HEK293 (cell line): ENCODE measurements around the gene KLF4.

ENCODE experiments used
- CTCF ChIA-PET: fragments of 350-600 bp; formaldehyde crosslinking; extraction: SDS; loops from one replicate; lab custom pipeline; 2021; ENCODE audit warnings: antibody characterized with exemption; lab: Yijun Ruan, JAX
- POLR2A ChIA-PET: fragments of 300-600 bp; formaldehyde crosslinking; extraction: SDS; loops from one replicate; lab custom pipeline; 2020; ENCODE audit warnings: antibody characterized with exemption, inconsistent platforms; lab: Yijun Ruan, JAX
- H3K27ac ChIP-seq: fragments of 200-500 bp; sonication (Bioruptor generic); 2 replicates; pipeline ENCODE4 v1.5.1; 2014; ENCODE audit warnings: low read depth, low read length, control low read depth, inconsistent platforms; ENCODE audit errors: extremely low read depth
- H3K36me3 ChIP-seq, 2 experiments: fragments of 200-500 bp in 1 of 2; sonication (Bioruptor generic) in 1 of 2; 1 replicate in 1 of 2; 2 replicates in 1 of 2; pipeline ENCODE4 v1.5.1; 2014 to 2017; ENCODE audit warnings: inconsistent platforms in 2 of 2, low read length in 2 of 2; ENCODE audit not compliant: control insufficient read depth in 2 of 2, insufficient read depth in 1 of 2
- H3K4me1 ChIP-seq: fragments of 200-500 bp; sonication (Bioruptor generic); 2 replicates; pipeline ENCODE4 v1.5.1; 2014; ENCODE audit warnings: mild to moderate bottlenecking, low read length, inconsistent platforms; ENCODE audit not compliant: control insufficient read depth, insufficient read depth
- H3K4me3 ChIP-seq: 2 replicates; pipeline ENCODE4 v1.5.1; 2011; ENCODE audit warnings: low read depth, mild to moderate bottlenecking, control low read depth, low read length, moderate library complexity
- H3K9me3 ChIP-seq: fragments of 200-500 bp; sonication (Bioruptor generic); 2 replicates; pipeline ENCODE4 v1.5.1; 2014; ENCODE audit warnings: low read depth, low read length, inconsistent platforms; ENCODE audit not compliant: control insufficient read depth, insufficient read depth
- BCL11A ChIP-seq: fragments of 450-650 bp; formaldehyde crosslinking; IDR thresholded peaks from 2 replicates; pipeline ENCODE4 v1.5.1; 2016; ENCODE audit warnings: low read depth, missing biosample characterization, missing genetic modification characterization
- EGR2 ChIP-seq: fragments of 450-650 bp; formaldehyde crosslinking; IDR thresholded peaks from 2 replicates; pipeline ENCODE4 v1.5.1; 2016; ENCODE audit warnings: low read depth, missing biosample characterization, missing genetic modification characterization
- INSM2 ChIP-seq: fragments of 450-650 bp; formaldehyde crosslinking; IDR thresholded peaks from 2 replicates; pipeline ENCODE4 v1.5.1; 2016; ENCODE audit warnings: missing biosample characterization, missing genetic modification characterization
- KLF10 ChIP-seq: fragments of 450-650 bp; IDR thresholded peaks from 2 replicates; pipeline ENCODE4 v1.5.1; 2018; ENCODE audit warnings: missing biosample characterization, mild to moderate bottlenecking, missing genetic modification characterization
- KLF16 ChIP-seq: fragments of 450-650 bp; formaldehyde crosslinking; IDR thresholded peaks from 2 replicates; pipeline ENCODE4 v1.5.1; 2017; ENCODE audit warnings: missing biosample characterization, missing genetic modification characterization
- KLF17 ChIP-seq: fragments of 450-650 bp; formaldehyde crosslinking; IDR thresholded peaks from 2 replicates; pipeline ENCODE4 v1.5.1; 2016; ENCODE audit warnings: missing biosample characterization, missing genetic modification characterization
- KLF8 ChIP-seq: fragments of 450-650 bp; formaldehyde crosslinking; IDR thresholded peaks from 2 replicates; pipeline ENCODE4 v1.5.1; 2016; ENCODE audit warnings: missing biosample characterization, missing genetic modification characterization
- OSR2 ChIP-seq: fragments of 450-650 bp; formaldehyde crosslinking; IDR thresholded peaks from 2 replicates; pipeline ENCODE4 v1.5.1; 2016; ENCODE audit warnings: missing biosample characterization, missing genetic modification characterization
- PRDM4 ChIP-seq: fragments of 450-650 bp; formaldehyde crosslinking; IDR thresholded peaks from 2 replicates; pipeline ENCODE4 v1.5.1; 2017; ENCODE audit warnings: missing biosample characterization, missing genetic modification characterization
- SP7 ChIP-seq: fragments of 450-650 bp; formaldehyde crosslinking; IDR thresholded peaks from 2 replicates; pipeline ENCODE4 v1.5.1; 2016; ENCODE audit warnings: missing biosample characterization, missing genetic modification characterization
- WT1 ChIP-seq: fragments of 450-650 bp; formaldehyde crosslinking; IDR thresholded peaks from 2 replicates; pipeline ENCODE4 v1.5.1; 2016; ENCODE audit warnings: missing biosample characterization, missing genetic modification characterization
- ZBTB17 ChIP-seq: fragments of 450-650 bp; formaldehyde crosslinking; IDR thresholded peaks from 2 replicates; pipeline ENCODE4 v1.5.1; 2016; ENCODE audit warnings: missing biosample characterization, missing genetic modification characterization
- ZNF114 ChIP-seq: fragments of 450-650 bp; formaldehyde crosslinking; IDR thresholded peaks from 2 replicates; pipeline ENCODE4 v1.5.0; 2017; ENCODE audit warnings: missing biosample characterization, missing genetic modification characterization
- ZNF140 ChIP-seq: fragments of 450-650 bp; formaldehyde crosslinking; IDR thresholded peaks from 2 replicates; pipeline ENCODE4 v1.5.1; 2016; ENCODE audit warnings: missing biosample characterization, missing genetic modification characterization
- ZNF211 ChIP-seq: fragments of 450-650 bp; formaldehyde crosslinking; IDR thresholded peaks from 2 replicates; pipeline ENCODE4 v1.5.1; 2016; ENCODE audit warnings: low read depth, missing biosample characterization, missing genetic modification characterization
- ZNF266 ChIP-seq: fragments of 450-650 bp; formaldehyde crosslinking; IDR thresholded peaks from 2 replicates; pipeline ENCODE4 v1.5.1; 2016; ENCODE audit warnings: missing biosample characterization, missing genetic modification characterization, low read depth
- ZNF366 ChIP-seq: fragments of 450-650 bp; formaldehyde crosslinking; conservative IDR thresholded peaks from 2 replicates; pipeline ENCODE4 v1.5.1; 2016; ENCODE audit warnings: missing biosample characterization, missing genetic modification characterization
- ZNF629 ChIP-seq: fragments of 450-650 bp; formaldehyde crosslinking; IDR thresholded peaks from 2 replicates; pipeline ENCODE4 v1.5.1; 2017; ENCODE audit warnings: missing biosample characterization, missing genetic modification characterization
- ZNF639 ChIP-seq: fragments of 450-650 bp; formaldehyde crosslinking; IDR thresholded peaks from 2 replicates; pipeline ENCODE4 v1.5.1; 2016; ENCODE audit warnings: missing biosample characterization, missing genetic modification characterization
- ZNF654 ChIP-seq: fragments of 450-650 bp; formaldehyde crosslinking; IDR thresholded peaks from 2 replicates; pipeline ENCODE4 v1.5.1; 2016; ENCODE audit warnings: low read depth, missing biosample characterization, missing genetic modification characterization
- ZNF747 ChIP-seq: fragments of 450-650 bp; formaldehyde crosslinking; IDR thresholded peaks from 2 replicates; pipeline ENCODE4 v1.5.1; 2016; ENCODE audit warnings: missing biosample characterization, missing genetic modification characterization
- ZSCAN23 ChIP-seq: fragments of 450-650 bp; formaldehyde crosslinking; IDR thresholded peaks from 2 replicates; pipeline ENCODE4 v1.5.1; 2016; ENCODE audit warnings: missing biosample characterization, missing genetic modification characterization
- TF ChIP-seq, protein P1 (sequence below): fragments of 450-650 bp; formaldehyde crosslinking; IDR thresholded peaks from 2 replicates; pipeline ENCODE4 v1.5.1; 2016; ENCODE audit warnings: missing biosample characterization, missing genetic modification characterization, borderline replicate concordance
- TF ChIP-seq, protein P2 (sequence below): fragments of 450-650 bp; formaldehyde crosslinking; IDR thresholded peaks from 2 replicates; pipeline ENCODE4 v1.5.1; 2016; ENCODE audit warnings: missing biosample characterization, missing genetic modification characterization

The KLF4 gene

DNA sequence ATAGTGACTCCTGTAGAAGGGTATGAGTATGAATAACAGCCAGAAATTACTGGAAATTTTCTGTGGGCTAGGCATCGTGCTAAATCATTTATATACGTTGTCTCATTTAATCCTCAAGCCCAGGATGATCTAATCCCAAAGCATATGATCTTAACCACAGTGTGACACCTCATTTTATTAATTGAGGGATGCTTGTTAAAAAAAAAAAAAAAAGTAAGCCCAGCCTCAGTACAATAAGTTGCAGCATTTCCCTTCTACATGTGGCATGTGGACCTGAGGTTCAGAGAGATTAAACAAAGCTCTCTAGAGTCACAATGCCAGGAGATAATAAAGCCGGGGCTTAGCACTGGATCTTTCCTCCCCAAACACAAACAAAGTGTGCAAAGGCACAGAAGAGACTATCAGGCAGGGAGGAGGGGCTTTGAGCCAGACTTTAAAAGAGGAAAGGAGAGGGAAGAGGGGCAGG lies 49.5 kb downstream of the KLF4 start:
- TF ChIP-seq ZNF266 (tag by site-specific recombination) (no peak), EGR2 (tag by site-specific recombination) (no peak), ZNF629 (tag by site-specific recombination) (peak; percentile 59), ZNF639 (0 out of 2 replicates have a peak, but pooled peaks have one; percentile 44), INSM2 (tag by site-specific recombination) (0 out of 2 replicates have a peak, but pooled peaks have one; percentile 16), ZNF211 (tag by site-specific recombination) (no peak), ZSCAN23 (tag by site-specific recombination) (peak; percentile 61; the same call in 1 of the 2 replicates), WT1 (peak; percentile 86), ZNF366 (tag by site-specific recombination) (peak; percentile 31; the same call in 1 of the 2 replicates), PRDM4 (tag by site-specific recombination) (no peak), OSR2 (peak; percentile 17; the same call in 1 of the 2 replicates), KLF10 (tag by site-specific recombination) (0 out of 2 replicates have a peak, but pooled peaks have one; percentile 20), ZBTB17 (tag by site-specific recombination) (no peak), ZNF114 (tag by site-specific recombination) (no peak), BCL11A (tag by site-specific recombination) (0 out of 2 replicates have a peak, but pooled peaks have one; percentile 63), SP7 (tag by site-specific recombination) (peak; percentile 72), ZNF747 (tag by site-specific recombination) (no peak), KLF16 (tag by site-specific recombination) (0 out of 2 replicates have a peak, but pooled peaks have one; percentile 20), KLF8 (tag by site-specific recombination) (peak; percentile 58; the same call in 1 of the 2 replicates), ZNF654 (tag by site-specific recombination) (no peak), ZNF140 (tag by site-specific recombination) (no peak), KLF17 (tag by site-specific recombination) (peak; percentile 47; the same call in 1 of the 2 replicates)
- TF ChIP-seq, protein P1, sequence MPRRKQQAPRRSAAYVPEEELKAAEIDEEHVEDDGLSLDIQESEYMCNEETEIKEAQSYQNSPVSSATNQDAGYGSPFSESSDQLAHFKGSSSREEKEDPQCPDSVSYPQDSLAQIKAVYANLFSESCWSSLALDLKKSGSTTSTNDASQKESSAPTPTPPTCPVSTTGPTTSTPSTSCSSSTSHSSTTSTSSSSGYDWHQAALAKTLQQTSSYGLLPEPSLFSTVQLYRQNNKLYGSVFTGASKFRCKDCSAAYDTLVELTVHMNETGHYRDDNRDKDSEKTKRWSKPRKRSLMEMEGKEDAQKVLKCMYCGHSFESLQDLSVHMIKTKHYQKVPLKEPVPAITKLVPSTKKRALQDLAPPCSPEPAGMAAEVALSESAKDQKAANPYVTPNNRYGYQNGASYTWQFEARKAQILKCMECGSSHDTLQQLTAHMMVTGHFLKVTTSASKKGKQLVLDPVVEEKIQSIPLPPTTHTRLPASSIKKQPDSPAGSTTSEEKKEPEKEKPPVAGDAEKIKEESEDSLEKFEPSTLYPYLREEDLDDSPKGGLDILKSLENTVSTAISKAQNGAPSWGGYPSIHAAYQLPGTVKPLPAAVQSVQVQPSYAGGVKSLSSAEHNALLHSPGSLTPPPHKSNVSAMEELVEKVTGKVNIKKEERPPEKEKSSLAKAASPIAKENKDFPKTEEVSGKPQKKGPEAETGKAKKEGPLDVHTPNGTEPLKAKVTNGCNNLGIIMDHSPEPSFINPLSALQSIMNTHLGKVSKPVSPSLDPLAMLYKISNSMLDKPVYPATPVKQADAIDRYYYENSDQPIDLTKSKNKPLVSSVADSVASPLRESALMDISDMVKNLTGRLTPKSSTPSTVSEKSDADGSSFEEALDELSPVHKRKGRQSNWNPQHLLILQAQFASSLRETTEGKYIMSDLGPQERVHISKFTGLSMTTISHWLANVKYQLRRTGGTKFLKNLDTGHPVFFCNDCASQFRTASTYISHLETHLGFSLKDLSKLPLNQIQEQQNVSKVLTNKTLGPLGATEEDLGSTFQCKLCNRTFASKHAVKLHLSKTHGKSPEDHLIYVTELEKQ, result peak; percentile 48; the same call in 1 of the 2 replicates
- TF ChIP-seq, protein P2, sequence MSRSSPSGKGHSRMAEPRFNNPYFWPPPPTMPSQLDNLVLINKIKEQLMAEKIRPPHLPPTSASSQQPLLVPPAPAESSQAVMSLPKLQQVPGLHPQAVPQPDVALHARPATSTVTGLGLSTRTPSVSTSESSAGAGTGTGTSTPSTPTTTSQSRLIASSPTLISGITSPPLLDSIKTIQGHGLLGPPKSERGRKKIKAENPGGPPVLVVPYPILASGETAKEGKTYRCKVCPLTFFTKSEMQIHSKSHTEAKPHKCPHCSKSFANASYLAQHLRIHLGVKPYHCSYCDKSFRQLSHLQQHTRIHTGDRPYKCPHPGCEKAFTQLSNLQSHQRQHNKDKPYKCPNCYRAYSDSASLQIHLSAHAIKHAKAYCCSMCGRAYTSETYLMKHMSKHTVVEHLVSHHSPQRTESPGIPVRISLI (tag by site-specific recombination), result peak; percentile 77; the same call in 1 of the 2 replicates
- TF ChIP-seq, all 188 proteins: peak for 15
- Histone ChIP-seq H3K36me3 (no peaks in the 10 kb centered on the region), H3K4me3 (no peak overlapping the region), H3K27ac (no peak overlapping the region), H3K9me3 (no peaks in the 10 kb centered on the region), H3K4me1 (no peaks in the 10 kb centered on the region)
- CTCF ChIA-PET, result interaction anchor here (0.6 to 1.6 kb wide), 4 partner anchors 10 to 1242 kb away, joined by 3 read pairs; no protein-coding TSS in a partner anchor
- POLR2A ChIA-PET, result no interaction called here
